22Rv1 (cell line): Measurements from ENCODE around the gene IGFALS.

Experiments
- H3K27ac ChIP-seq: fragments of 450-650 bp; 2 replicates; pipeline ENCODE4 v1.5.1; 2017
- ZFX ChIP-seq: fragments of 450-650 bp; IDR thresholded peaks from 2 replicates; pipeline ENCODE4 v1.6.1; 2017; ENCODE audit warnings: antibody characterized with exemption, borderline replicate concordance
- TF ChIP-seq, protein P1 (sequence below): fragments of 450-650 bp; IDR thresholded peaks from 2 replicates; pipeline ENCODE4 v1.5.1; 2017; ENCODE audit warnings: mild to moderate bottlenecking

Gene IGFALS

DNA sequence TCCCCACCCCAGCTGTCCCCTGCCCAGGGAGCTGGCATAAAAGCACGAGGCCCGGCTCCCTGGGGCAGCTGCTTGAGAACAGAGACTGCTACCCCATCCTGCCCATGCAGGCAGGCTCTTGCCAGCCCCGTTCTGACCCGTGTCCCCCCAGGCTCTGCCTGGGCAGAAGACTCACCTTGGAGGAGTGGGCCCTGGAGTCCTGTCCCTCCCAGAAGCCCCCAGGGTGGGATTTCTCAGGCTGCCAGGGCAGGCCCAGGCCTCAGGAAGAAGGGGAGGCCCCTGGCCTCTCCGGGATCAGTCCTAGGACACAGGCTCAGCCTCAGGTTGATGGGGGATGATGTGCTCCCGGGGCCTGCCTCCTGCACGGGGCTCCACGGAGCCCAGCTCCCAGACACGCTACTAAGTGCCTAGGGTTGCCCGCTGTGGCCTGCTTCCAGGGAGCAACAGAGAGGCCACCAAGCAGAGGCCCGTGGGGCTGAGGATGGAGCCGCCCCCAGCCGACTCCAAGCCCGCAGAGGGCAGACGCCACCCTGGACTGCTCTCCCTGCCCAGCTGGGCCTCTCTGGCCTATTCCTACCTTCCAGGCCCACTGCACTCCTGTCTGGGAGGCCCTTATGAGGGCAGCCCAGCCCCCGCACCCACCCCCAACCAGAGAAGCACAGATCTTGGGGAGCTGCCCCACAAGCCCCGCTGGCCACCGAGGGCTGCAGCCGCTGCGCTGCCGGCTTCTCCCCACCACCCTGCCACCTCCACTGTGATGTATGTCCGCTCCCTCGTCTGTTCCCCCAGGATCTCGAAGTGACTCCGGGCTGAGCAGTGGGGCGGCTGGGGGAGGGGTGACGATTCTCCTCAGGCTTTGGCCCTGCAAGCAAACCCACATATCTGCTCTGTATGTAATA lies 23.9 kb downstream of the IGFALS start:
- no peak for TF ChIP-seq ZFX
- TF ChIP-seq, protein P1, sequence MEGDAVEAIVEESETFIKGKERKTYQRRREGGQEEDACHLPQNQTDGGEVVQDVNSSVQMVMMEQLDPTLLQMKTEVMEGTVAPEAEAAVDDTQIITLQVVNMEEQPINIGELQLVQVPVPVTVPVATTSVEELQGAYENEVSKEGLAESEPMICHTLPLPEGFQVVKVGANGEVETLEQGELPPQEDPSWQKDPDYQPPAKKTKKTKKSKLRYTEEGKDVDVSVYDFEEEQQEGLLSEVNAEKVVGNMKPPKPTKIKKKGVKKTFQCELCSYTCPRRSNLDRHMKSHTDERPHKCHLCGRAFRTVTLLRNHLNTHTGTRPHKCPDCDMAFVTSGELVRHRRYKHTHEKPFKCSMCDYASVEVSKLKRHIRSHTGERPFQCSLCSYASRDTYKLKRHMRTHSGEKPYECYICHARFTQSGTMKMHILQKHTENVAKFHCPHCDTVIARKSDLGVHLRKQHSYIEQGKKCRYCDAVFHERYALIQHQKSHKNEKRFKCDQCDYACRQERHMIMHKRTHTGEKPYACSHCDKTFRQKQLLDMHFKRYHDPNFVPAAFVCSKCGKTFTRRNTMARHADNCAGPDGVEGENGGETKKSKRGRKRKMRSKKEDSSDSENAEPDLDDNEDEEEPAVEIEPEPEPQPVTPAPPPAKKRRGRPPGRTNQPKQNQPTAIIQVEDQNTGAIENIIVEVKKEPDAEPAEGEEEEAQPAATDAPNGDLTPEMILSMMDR, result no peak
- peak overlapping the region; percentile 97 for H3K27ac ChIP-seq

DNA sequence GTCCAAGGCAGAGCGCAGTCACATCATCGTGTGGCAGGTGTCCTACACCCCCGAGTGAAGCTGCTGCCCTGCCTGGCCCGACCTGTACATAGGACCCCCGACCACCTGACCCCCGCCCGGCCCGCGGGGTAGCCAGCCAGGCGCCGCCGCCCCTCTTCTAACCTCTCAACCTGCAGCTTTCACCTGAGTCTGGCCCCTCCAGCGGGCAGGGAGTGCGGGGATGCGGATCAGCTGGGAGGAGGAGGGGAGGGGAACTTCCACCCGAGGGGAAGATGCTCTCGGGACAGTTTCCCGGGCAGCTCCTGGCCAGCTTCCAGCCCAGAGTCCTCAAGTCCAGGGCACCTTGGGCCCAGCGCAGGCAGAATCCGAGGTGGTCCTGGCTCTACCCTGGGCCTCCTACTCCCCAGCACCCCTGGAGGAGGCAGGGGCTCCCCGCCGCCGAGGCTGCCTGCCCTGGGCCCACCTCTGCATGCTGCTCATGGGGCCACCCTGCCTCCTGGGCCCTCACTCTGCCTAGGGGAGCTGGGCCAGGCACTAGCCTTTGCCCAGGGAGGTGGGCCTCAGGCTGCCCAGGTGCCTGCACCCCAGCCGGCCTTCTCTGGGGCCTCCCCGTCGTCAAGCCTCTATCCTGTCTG lies 24.6 kb downstream of the IGFALS start:
- peak overlapping the region; percentile 97 for H3K27ac ChIP-seq
- TF ChIP-seq ZFX, result no peak
- TF ChIP-seq, protein P1, result no peak

DNA sequence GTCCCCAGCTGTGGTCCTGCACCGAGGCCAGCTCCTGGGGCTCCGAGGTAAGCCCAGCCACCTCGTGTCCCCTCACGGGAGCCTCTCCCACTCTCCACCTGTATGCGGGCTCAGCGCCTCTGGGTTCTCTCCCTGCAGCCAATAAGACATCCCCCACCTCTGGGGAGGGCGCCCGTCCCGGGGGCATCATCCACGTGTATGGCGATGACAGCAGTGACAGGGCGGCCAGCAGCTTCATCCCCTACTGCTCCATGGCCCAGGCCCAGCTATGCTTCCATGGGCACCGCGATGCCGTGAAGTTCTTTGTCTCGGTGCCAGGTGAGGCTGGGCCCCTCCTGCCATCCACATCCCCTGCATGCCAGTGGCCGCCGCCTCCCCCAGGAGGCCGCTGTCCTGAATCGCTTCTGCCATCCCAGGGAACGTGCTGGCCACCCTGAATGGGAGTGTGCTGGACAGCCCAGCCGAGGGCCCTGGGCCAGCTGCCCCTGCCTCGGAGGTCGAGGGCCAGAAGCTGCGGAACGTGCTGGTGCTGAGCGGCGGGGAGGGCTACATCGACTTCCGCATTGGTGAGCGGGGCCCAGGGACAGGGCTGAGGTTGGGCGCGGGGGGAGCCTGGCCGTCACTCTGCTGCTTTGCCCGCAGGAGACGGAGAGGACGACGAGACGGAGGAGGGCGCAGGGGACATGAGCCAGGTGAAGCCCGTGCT lies 25.3 kb downstream of the IGFALS start:
- H3K27ac ChIP-seq, result peak overlapping the region; percentile 97
- TF ChIP-seq ZFX, result no peak
- TF ChIP-seq, protein P1, result no peak

DNA sequence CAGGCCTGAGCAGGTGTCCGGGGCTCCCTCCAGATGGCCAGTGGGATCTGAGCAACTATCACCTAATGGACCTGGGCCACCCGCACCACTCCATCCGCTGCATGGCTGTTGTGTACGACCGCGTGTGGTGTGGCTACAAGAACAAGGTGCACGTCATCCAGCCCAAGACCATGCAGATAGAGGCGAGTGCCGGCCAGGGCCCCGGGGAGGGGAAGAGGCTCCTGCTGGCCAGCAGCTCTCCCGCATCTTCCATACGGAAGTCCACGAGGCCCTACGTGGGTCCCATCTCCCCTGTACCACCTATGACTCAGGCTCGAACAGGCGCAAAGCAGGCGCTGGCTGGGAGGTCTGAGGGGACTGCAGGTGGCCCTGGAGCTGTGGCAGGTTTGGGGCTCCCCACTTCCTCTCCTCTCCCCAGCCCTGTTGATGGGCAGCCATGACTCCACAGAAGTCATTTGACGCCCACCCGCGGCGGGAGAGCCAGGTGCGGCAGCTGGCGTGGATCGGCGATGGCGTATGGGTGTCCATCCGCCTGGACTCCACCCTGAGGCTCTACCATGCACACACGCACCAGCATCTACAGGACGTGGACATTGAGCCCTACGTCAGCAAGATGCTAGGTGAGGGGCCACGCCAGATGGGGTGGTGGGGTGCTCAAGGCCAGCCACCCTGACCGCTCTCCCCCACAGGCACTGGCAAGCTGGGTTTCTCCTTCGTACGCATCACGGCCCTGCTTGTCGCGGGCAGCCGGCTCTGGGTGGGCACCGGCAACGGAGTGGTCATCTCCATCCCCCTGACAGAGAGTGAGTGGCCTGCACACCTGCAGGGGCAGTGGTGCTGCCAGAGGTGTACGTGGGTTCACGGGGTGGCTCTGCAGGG lies 26.1 kb downstream of the IGFALS start:
- TF ChIP-seq ZFX, result no peak
- TF ChIP-seq, protein P1, result no peak
- H3K27ac ChIP-seq, result no peak overlapping the region

DNA sequence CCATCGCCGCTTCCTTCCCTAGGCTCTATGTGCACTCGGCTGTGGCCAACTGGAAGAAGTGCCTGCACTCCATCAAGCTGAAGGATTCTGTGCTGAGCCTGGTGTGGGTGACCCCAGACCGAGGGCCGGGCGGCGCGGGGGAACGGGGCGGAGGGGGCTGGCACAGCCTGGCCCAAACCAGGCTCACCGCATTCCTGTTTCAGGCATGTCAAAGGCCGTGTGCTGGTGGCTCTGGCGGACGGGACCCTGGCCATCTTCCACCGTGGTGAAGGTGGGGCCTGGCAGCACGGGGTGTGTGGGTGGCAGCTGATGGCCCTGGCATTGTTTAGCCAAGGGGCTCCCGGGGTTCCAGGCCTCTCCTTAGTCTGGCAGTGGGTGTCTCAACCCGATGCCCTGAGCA lies 26.8 kb downstream of the IGFALS start:
- no peak overlapping the region for H3K27ac ChIP-seq
- TF ChIP-seq ZFX, result no peak
- TF ChIP-seq, protein P1, result no peak

DNA sequence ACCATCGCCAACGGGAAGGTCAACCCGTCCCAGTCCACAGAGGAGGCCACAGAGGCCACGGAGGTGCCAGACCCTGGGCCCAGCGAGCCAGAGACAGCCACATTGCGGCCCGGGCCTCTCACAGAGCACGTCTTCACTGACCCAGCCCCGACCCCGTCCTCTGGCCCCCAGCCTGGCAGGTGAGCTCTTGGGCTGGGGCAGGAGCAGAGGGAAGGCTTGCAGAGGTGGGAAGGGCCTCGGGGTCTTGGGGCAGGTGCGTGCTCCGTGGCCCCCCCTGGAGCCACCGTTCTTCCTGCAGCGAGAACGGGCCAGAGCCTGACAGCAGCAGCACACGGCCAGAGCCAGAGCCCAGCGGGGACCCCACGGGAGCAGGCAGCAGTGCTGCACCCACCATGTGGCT lies 27.3 kb downstream of the IGFALS start:
- TF ChIP-seq, protein P1, result no peak
- TF ChIP-seq ZFX, result no peak
- no peak overlapping the region for H3K27ac ChIP-seq
